Liver (tissue), 9 donors: ENCODE measurements around the gene INSYN2B. TPM values are rescaled to one million over a fixed set of nuclear protein-coding genes. Genes with fewer than 3 reads are reported as not detected.

Source experiments
- DNase-seq: peaks from one replicate; pipeline ENCODE4 v3.0.0-alpha.2; 2017; ENCODE audit warnings: low spot score
- H3K27ac ChIP-seq, 2 donors: one replicate each; pipeline ENCODE4 v1.7.0; 2013; ENCODE audit warnings: inconsistent platforms in 2 of 2, low read length in 2 of 2, control low read depth in 1 of 2, low read depth in 1 of 2, mild to moderate bottlenecking in 1 of 2
- H3K27me3 ChIP-seq, 4 donors: one replicate each; pipeline versions ENCODE4 v1.6.1 to v1.7.0; 2013; ENCODE audit warnings: low read length in 3 of 4, inconsistent platforms in 1 of 4, mild to moderate bottlenecking in 1 of 4, moderate library complexity in 1 of 4; ENCODE audit not compliant: control insufficient read depth in 4 of 4, insufficient read depth in 4 of 4
- H3K36me3 ChIP-seq, 4 donors: one replicate each; pipeline versions ENCODE4 v1.6.1 to v1.7.0; 2013; ENCODE audit warnings: low read length in 3 of 4, mild to moderate bottlenecking in 3 of 4, low read depth in 1 of 4, moderate library complexity in 1 of 4; ENCODE audit not compliant: control insufficient read depth in 4 of 4, insufficient read depth in 3 of 4
- H3K4me1 ChIP-seq, 4 donors: one replicate each; pipeline versions ENCODE4 v1.6.1 to v1.7.0; 2013; ENCODE audit warnings: low read length in 3 of 4, mild to moderate bottlenecking in 3 of 4, moderate library complexity in 1 of 4; ENCODE audit not compliant: control insufficient read depth in 4 of 4, insufficient read depth in 4 of 4
- H3K4me3 ChIP-seq, 3 donors: one replicate each; pipeline versions ENCODE4 v1.6.1 to v1.7.0; 2013; ENCODE audit warnings: low read length in 3 of 3, control low read depth in 1 of 3, low read depth in 1 of 3, mild to moderate bottlenecking in 1 of 3
- H3K9ac ChIP-seq, 2 donors: one replicate each; pipeline ENCODE4 v1.7.0; 2013; ENCODE audit warnings: low read length in 2 of 2, mild to moderate bottlenecking in 2 of 2, moderate library complexity in 2 of 2, control low read depth in 1 of 2, low read depth in 1 of 2
- H3K9me3 ChIP-seq, 4 donors: one replicate each; pipeline versions ENCODE4 v1.6.1 to v1.7.0; 2013; ENCODE audit warnings: low read length in 3 of 4; ENCODE audit not compliant: control insufficient read depth in 4 of 4
- EGR1 ChIP-seq, 2 donors: IDR thresholded peaks; 2 replicates each; pipeline ENCODE4 v1.6.1; 2016 to 2018; ENCODE audit warnings: antibody characterized with exemption in 2 of 2, low read depth in 2 of 2
- FOXA2 ChIP-seq: IDR thresholded peaks from 2 replicates; pipeline ENCODE4 v1.6.1; 2016; ENCODE audit warnings: antibody characterized with exemption
- GABPA ChIP-seq, 2 donors: IDR thresholded peaks in 1 of 2; conservative IDR thresholded peaks in 1 of 2; 2 replicates each; pipeline ENCODE4 v1.6.1; 2016; ENCODE audit warnings: antibody characterized with exemption in 2 of 2, mild to moderate bottlenecking in 1 of 2, moderate library complexity in 1 of 2
- HNF4A ChIP-seq, 2 donors: conservative IDR thresholded peaks; 2 replicates each; pipeline ENCODE4 v1.6.1; 2016; ENCODE audit warnings: antibody characterized with exemption in 2 of 2, mild to moderate bottlenecking in 2 of 2
- HNF4G ChIP-seq: IDR thresholded peaks from 2 replicates; pipeline ENCODE4 v1.6.1; 2016; ENCODE audit warnings: antibody characterized with exemption
- JUND ChIP-seq, 2 donors: IDR thresholded peaks; 2 replicates each; pipeline ENCODE4 v1.6.1; 2016; ENCODE audit warnings: antibody characterized with exemption in 2 of 2
- NR2F2 ChIP-seq: IDR thresholded peaks from 2 replicates; pipeline ENCODE4 v1.6.1; 2016; ENCODE audit warnings: antibody characterized with exemption
- RAD21 ChIP-seq, 2 donors: IDR thresholded peaks; 2 replicates each; pipeline ENCODE4 v1.6.1; 2016; ENCODE audit warnings: antibody characterized with exemption in 2 of 2, mild to moderate bottlenecking in 2 of 2
- RXRA ChIP-seq, 2 donors: IDR thresholded peaks; 2 replicates each; pipeline ENCODE4 v1.6.1; 2017 to 2018; ENCODE audit warnings: antibody characterized with exemption in 2 of 2, mild to moderate bottlenecking in 1 of 2
- SP1 ChIP-seq: IDR thresholded peaks from 2 replicates; pipeline ENCODE4 v1.6.1; 2018; ENCODE audit warnings: antibody characterized with exemption, mild to moderate bottlenecking
- TAF1 ChIP-seq: conservative IDR thresholded peaks from 2 replicates; pipeline ENCODE4 v1.6.1; 2016; ENCODE audit warnings: antibody characterized with exemption, mild to moderate bottlenecking
- YY1 ChIP-seq: IDR thresholded peaks from 2 replicates; pipeline ENCODE4 v1.6.1; 2016; ENCODE audit warnings: antibody characterized with exemption, mild to moderate bottlenecking
- WGBS: extraction: QIAGEN DNeasy Blood & Tissue Kit; methylation state at CpG from one replicate; pipeline ENCODE4 v1.1.7; 2013; 5-methylcytosine and 5-hydroxymethylcytosine counted together
- polyA plus RNA-seq, 2 donors: library from polyadenylated mRNA; stranded (reverse) in 1 of 2; unstranded in 1 of 2; fragments of 200-250 nt in 1 of 2; fragments of >200 nt in 1 of 2; fragmentation: Nextera tagmentation in 1 of 2; extraction: Ambion mirVana in 1 of 2; gene quantifications; one replicate each; pipeline versions ENCODE4 v1.2.1 to v1.2.3, GENCODE V29; 2013 to 2015
- total RNA-seq, 2 donors: library from RNA; depleted of rRNA; stranded (reverse); fragments of >200 nt; gene quantifications; one replicate each; pipeline ENCODE4 v1.2.3, GENCODE V29; 2014
- TF ChIP-seq, protein P1 (sequence below): IDR thresholded peaks from 2 replicates; pipeline ENCODE4 v1.6.1; 2016; ENCODE audit warnings: antibody characterized with exemption, mild to moderate bottlenecking
- TF ChIP-seq, protein P2 (sequence below): IDR thresholded peaks from 2 replicates; pipeline ENCODE4 v1.6.1; 2016; ENCODE audit warnings: antibody characterized with exemption
- TF ChIP-seq, protein P3 (sequence below): IDR thresholded peaks from 2 replicates; pipeline ENCODE4 v1.6.1; 2016; ENCODE audit warnings: antibody characterized with exemption
- TF ChIP-seq, protein P4 (sequence below): fragments of 150-350 bp; IDR thresholded peaks from 2 replicates; pipeline ENCODE4 v1.5.1; 2017; ENCODE audit warnings: improper control_type of control experiment, low read depth, low read length; ENCODE audit not compliant: missing input control
- donor health status: healthy.
- donor health status: healthy.
- donor health status: healthy.
- donor health status: healthy.
- donor health status: healthy.

Gene INSYN2B
- total and polyA plus RNA-seq, 4 donors: 0.08 to 0.33 (median 0.13) TPM; not detected in 1

DNA sequence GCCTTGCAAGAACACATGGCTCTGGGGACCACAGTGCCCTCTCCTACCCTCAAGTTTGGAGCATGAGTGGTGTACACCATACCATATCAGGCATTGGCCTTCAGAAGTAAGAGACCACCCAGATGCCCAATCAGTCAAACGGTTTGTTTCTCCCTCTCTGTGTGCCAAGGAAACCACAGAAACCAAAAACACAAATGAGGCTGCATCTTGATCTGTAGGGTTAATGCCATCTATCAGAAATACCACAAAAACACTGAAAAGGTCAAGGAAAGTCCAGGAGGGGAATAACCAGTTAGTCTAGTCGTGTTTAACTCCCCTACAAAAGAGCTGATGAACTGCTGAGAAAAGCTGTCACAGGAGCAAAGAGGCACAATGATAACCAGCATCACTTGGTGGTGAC lies 78.4 kb downstream of the INSYN2B start (continued):
- TF ChIP-seq, protein P1, sequence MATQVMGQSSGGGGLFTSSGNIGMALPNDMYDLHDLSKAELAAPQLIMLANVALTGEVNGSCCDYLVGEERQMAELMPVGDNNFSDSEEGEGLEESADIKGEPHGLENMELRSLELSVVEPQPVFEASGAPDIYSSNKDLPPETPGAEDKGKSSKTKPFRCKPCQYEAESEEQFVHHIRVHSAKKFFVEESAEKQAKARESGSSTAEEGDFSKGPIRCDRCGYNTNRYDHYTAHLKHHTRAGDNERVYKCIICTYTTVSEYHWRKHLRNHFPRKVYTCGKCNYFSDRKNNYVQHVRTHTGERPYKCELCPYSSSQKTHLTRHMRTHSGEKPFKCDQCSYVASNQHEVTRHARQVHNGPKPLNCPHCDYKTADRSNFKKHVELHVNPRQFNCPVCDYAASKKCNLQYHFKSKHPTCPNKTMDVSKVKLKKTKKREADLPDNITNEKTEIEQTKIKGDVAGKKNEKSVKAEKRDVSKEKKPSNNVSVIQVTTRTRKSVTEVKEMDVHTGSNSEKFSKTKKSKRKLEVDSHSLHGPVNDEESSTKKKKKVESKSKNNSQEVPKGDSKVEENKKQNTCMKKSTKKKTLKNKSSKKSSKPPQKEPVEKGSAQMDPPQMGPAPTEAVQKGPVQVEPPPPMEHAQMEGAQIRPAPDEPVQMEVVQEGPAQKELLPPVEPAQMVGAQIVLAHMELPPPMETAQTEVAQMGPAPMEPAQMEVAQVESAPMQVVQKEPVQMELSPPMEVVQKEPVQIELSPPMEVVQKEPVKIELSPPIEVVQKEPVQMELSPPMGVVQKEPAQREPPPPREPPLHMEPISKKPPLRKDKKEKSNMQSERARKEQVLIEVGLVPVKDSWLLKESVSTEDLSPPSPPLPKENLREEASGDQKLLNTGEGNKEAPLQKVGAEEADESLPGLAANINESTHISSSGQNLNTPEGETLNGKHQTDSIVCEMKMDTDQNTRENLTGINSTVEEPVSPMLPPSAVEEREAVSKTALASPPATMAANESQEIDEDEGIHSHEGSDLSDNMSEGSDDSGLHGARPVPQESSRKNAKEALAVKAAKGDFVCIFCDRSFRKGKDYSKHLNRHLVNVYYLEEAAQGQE: no peak
- TF ChIP-seq JUND (IDR thresholded peaks at IDR 0.05): no peak
- TF ChIP-seq, protein P2, sequence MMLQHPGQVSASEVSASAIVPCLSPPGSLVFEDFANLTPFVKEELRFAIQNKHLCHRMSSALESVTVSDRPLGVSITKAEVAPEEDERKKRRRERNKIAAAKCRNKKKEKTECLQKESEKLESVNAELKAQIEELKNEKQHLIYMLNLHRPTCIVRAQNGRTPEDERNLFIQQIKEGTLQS: no peak
- no peak for TF ChIP-seq TAF1

DNA sequence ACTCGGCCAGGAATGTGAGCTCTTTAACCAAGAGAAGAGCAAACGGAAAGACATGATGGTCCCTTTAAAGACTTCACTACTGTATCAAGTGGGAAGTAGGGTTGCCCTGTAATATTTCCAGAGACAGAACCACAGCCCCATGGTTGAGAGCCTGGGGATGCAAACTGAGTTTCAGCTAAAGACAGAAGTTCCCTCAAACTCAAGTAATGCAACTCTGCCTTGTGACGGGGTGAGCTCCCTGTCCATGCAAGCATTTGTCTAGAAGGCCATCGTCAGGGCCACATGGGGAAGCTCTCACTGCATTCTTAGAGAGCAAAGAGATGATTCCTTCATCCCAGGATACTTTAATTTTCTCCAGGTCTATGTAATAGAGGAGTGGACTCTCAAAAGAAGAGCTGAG lies 82.8 kb downstream of the INSYN2B start:
- TF ChIP-seq, protein P2: no peak
- no peak for TF ChIP-seq EGR1 (IDR thresholded peaks at IDR 0.05; ENCODE audit: low read depth in 2 of 2)
- TF ChIP-seq, protein P3, sequence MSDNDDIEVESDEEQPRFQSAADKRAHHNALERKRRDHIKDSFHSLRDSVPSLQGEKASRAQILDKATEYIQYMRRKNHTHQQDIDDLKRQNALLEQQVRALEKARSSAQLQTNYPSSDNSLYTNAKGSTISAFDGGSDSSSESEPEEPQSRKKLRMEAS: no peak
- TF ChIP-seq RXRA (IDR thresholded peaks at IDR 0.05): no peak
- no peak for TF ChIP-seq HNF4A (conservative IDR thresholded peaks at IDR 0.05)
- TF ChIP-seq HNF4G: no peak
- TF ChIP-seq, protein P1: no peak
- TF ChIP-seq SP1: no peak
- no peak for TF ChIP-seq YY1
- no peak for TF ChIP-seq GABPA (IDR thresholded peaks at IDR 0.05 in 1 of 2, conservative IDR thresholded peaks at IDR 0.05 in 1 of 2)
- no peak for TF ChIP-seq NR2F2
- TF ChIP-seq TAF1: no peak
- no peak for TF ChIP-seq JUND (IDR thresholded peaks at IDR 0.05)
- Histone ChIP-seq H3K36me3 (no peaks in the 10 kb centered on the region), H3K9ac (no peak overlapping the region), H3K27ac (no peak overlapping the region), H3K4me3 (no peak overlapping the region), H3K27me3 (no peaks in the 10 kb centered on the region), H3K9me3 (no peaks in the 10 kb centered on the region), H3K4me1 (no peaks in the 10 kb centered on the region)
- DNase-seq: no peak
- WGBS: 79% methylated on average over 4 of the region's 4 CpGs

DNA sequence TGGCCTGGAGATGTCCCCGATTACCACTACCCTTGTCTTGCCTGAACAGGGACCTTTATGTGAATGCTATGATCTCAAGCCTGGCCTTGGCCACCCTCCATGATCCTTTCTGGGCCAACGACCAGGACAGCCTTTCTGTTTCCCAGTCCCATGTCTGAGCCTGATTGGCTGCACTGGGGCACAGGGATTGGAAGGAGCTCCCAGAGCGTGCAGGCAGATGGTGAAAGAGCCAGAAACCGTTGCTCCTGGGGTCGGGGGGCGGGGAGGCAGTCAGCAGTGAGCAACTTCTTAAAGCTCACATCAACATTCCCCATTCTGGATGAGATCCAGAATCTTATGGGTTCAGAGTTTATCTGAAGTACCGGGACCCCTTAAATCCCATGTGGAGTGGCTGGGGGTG lies 84.4 kb downstream of the INSYN2B start:
- WGBS: 65% methylated on average over 7 of the region's 7 CpGs
- no peak for DNase-seq
- H3K9ac ChIP-seq: no peak overlapping the region
- no peaks in the 10 kb centered on the region for H3K4me1 ChIP-seq
- H3K36me3 ChIP-seq: no peaks in the 10 kb centered on the region
- H3K27ac ChIP-seq: no peak overlapping the region
- no peaks in the 10 kb centered on the region for H3K9me3 ChIP-seq
- no peak overlapping the region for H3K4me3 ChIP-seq
- no peaks in the 10 kb centered on the region for H3K27me3 ChIP-seq
- no peak for TF ChIP-seq YY1
- no peak for TF ChIP-seq NR2F2
- TF ChIP-seq JUND (IDR thresholded peaks at IDR 0.05): no peak
- TF ChIP-seq GABPA (IDR thresholded peaks at IDR 0.05 in 1 of 2, conservative IDR thresholded peaks at IDR 0.05 in 1 of 2): no peak
- TF ChIP-seq FOXA2: no peak
- TF ChIP-seq HNF4G: no peak
- no peak for TF ChIP-seq RXRA (IDR thresholded peaks at IDR 0.05)
- TF ChIP-seq, protein P4, sequence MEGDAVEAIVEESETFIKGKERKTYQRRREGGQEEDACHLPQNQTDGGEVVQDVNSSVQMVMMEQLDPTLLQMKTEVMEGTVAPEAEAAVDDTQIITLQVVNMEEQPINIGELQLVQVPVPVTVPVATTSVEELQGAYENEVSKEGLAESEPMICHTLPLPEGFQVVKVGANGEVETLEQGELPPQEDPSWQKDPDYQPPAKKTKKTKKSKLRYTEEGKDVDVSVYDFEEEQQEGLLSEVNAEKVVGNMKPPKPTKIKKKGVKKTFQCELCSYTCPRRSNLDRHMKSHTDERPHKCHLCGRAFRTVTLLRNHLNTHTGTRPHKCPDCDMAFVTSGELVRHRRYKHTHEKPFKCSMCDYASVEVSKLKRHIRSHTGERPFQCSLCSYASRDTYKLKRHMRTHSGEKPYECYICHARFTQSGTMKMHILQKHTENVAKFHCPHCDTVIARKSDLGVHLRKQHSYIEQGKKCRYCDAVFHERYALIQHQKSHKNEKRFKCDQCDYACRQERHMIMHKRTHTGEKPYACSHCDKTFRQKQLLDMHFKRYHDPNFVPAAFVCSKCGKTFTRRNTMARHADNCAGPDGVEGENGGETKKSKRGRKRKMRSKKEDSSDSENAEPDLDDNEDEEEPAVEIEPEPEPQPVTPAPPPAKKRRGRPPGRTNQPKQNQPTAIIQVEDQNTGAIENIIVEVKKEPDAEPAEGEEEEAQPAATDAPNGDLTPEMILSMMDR: no peak
- no peak for TF ChIP-seq RAD21 (IDR thresholded peaks at IDR 0.05)
- TF ChIP-seq, protein P1: no peak
- TF ChIP-seq EGR1 (IDR thresholded peaks at IDR 0.05; ENCODE audit: low read depth in 2 of 2): no peak
